ENCODE data around the gene CEP112.

The CEP112 gene

DNA sequence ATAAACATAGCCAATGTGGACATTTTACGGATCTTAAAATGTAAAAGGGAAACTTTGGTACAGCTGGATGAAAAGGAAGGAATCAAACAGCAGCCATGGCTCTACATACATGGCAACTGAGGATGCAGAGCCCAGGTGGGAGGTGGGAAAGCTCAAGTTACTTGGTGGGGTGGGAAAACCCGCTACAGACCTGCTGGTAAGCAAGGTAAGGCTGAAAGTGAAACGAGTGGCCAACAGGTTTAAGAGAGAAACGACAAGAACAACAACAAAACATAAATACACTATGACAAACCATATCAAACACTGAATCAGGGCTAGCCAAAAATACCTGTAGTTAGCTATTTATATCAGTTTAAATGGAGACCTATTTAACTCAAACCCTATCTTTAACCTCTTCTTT lies 185.3 kb downstream of the CEP112 start:
- no peaks in the 10 kb centered on the region for H3K36me3 ChIP-seq (ENCODE audit: control insufficient read depth, low read depth, low read length)
- H3K27ac ChIP-seq (ENCODE audit: low read length) = no peak overlapping the region

DNA sequence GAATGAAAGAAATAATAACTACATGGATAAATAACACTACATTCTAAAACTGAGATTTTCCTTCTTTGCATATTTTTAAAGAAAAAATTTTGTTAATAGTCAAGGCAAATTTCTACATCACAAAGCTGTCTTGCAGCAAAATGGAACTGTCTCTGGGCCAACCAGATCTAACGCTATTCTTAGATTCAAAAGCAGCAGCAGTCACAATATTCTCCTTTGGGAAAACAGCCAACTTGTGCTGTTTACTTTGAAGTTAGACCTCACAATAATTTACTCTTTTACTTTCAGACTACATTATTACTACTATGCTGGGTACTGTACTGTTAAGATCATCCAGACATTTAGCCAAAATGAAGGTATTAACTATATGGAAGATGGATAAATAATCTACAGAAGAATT lies 189.1 kb downstream of the CEP112 start:
- Histone ChIP-seq H3K9ac (ENCODE audit: low read length) (no peak overlapping the region), H3K9me3 (ENCODE audit: control insufficient read depth, low read depth, low read length) (no peaks in the 10 kb centered on the region), H3K36me3 (ENCODE audit: control insufficient read depth, low read depth, low read length) (no peaks in the 10 kb centered on the region), H3K4me1 (ENCODE audit: control insufficient read depth, low read depth, low read length) (no peaks in the 10 kb centered on the region), H3K27me3 (ENCODE audit: control insufficient read depth, insufficient read depth, low read length) (no peaks in the 10 kb centered on the region), H3K27ac (ENCODE audit: low read length) (no peak overlapping the region), H3K4me3 (ENCODE audit: low read length) (no peak overlapping the region)

More for the DNA sequence above, 185.3 kb downstream of the CEP112 start:
- Histone ChIP-seq H3K9ac (ENCODE audit: low read length) (no peak overlapping the region), H3K9me3 (ENCODE audit: control insufficient read depth, low read depth, low read length) (no peaks in the 10 kb centered on the region), H3K4me3 (ENCODE audit: low read length) (no peak overlapping the region), H3K27me3 (ENCODE audit: control insufficient read depth, insufficient read depth, low read length) (no peaks in the 10 kb centered on the region), H3K4me1 (ENCODE audit: control insufficient read depth, low read depth, low read length) (no peaks in the 10 kb centered on the region)

DNA sequence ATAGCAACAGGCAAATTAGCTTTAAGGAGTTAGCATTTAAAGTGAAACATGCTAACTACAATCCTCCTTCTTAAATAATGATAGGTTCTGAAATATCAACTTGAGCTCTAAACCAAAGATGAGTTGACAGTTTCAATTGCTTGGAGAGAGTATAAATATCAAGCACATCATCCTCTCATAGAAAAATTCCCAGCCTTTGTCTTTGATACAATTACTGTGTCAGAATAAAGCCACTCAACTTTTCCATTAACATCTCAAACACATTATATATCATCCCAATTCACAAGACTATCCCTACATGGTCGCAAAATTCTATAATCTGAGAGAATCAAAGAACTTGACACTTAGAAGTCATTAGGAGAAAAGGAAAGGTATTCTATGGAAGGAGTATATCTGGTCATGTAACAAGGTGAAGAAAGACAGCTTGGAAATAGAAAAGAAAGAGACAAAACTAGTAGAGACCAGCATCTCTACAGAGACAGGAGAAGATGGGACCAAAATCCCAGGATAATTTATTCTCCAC lies 189.8 kb downstream of the CEP112 start:
- Histone ChIP-seq H3K36me3 (ENCODE audit: control insufficient read depth, low read depth, low read length) (no peaks in the 10 kb centered on the region), H3K4me1 (ENCODE audit: control insufficient read depth, low read depth, low read length) (no peaks in the 10 kb centered on the region), H3K9ac (ENCODE audit: low read length) (no peak overlapping the region), H3K27me3 (ENCODE audit: control insufficient read depth, insufficient read depth, low read length) (no peaks in the 10 kb centered on the region), H3K9me3 (ENCODE audit: control insufficient read depth, low read depth, low read length) (no peaks in the 10 kb centered on the region), H3K27ac (ENCODE audit: low read length) (no peak overlapping the region), H3K4me3 (ENCODE audit: low read length) (no peak overlapping the region)

DNA sequence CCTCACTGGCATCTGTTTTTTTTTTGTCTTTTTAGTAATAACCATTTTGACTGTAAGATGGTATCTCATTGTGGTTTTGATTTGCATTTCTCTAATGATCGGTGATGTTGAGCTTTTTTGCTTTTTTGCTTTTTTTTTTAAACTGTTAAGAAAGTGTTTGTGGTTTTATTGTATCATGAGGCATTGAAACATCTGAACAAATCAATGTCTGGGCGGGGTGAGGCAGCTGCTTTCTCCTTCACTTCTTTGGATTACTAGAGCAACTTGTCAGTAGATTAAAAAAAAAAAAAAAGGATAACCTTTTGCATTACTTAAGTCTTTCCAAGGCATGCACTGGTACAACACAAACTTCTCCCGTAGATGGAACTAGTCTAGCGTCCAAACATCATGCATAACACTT lies 191.7 kb downstream of the CEP112 start:
- Histone ChIP-seq H3K27me3 (ENCODE audit: control insufficient read depth, insufficient read depth, low read length) (no peaks in the 10 kb centered on the region), H3K36me3 (ENCODE audit: control insufficient read depth, low read depth, low read length) (no peaks in the 10 kb centered on the region), H3K9me3 (ENCODE audit: control insufficient read depth, low read depth, low read length) (no peaks in the 10 kb centered on the region), H3K4me1 (ENCODE audit: control insufficient read depth, low read depth, low read length) (no peaks in the 10 kb centered on the region), H3K9ac (ENCODE audit: low read length) (no peak overlapping the region), H3K4me3 (ENCODE audit: low read length) (no peak overlapping the region), H3K27ac (ENCODE audit: low read length) (no peak overlapping the region)

DNA sequence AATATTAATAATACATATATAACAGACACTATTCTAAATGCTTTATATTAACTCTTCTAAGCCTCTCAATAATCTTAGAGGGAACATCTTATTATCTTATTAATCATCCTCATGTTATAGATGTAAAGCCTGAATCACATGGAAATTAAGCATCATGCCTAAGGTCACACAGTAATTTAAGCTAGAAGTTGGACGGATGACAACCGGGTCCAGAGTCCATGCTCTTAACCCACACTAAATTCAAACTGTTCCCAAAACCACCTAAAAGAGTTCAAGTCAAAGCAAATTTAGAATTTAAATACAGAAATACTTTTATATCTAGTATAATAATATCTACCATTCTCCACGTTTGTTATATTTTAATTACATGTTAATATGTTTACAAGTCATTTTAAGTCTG lies 193.3 kb downstream of the CEP112 start:
- Histone ChIP-seq H3K9me3 (ENCODE audit: control insufficient read depth, low read depth, low read length) (no peaks in the 10 kb centered on the region), H3K27ac (ENCODE audit: low read length) (no peak overlapping the region), H3K4me1 (ENCODE audit: control insufficient read depth, low read depth, low read length) (no peaks in the 10 kb centered on the region), H3K36me3 (ENCODE audit: control insufficient read depth, low read depth, low read length) (no peaks in the 10 kb centered on the region), H3K9ac (ENCODE audit: low read length) (no peak overlapping the region), H3K27me3 (ENCODE audit: control insufficient read depth, insufficient read depth, low read length) (no peaks in the 10 kb centered on the region), H3K4me3 (ENCODE audit: low read length) (no peak overlapping the region)

DNA sequence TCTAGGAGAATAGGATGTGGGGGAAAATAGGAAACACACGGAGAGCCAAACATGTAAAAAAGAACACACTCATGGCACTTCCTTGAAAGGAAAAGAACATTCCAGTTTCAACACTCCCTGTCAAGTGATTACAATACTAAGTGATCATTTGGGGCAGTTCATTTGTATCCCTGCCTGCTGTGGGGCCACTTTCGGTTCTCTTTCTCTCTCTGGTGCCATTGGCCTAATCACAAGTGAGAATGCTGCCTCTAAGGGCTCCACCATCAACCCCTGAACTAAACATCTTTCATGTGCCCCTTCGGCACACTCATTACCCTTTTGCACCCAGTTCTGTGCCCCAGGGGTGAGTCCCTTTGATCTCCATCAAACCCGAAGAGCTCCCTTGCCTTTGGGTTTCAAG lies 197.3 kb downstream of the CEP112 start:
- Histone ChIP-seq H3K9ac (ENCODE audit: low read length) (no peak overlapping the region), H3K36me3 (ENCODE audit: control insufficient read depth, low read depth, low read length) (no peaks in the 10 kb centered on the region), H3K9me3 (ENCODE audit: control insufficient read depth, low read depth, low read length) (no peaks in the 10 kb centered on the region), H3K4me3 (ENCODE audit: low read length) (no peak overlapping the region), H3K4me1 (ENCODE audit: control insufficient read depth, low read depth, low read length) (no peaks in the 10 kb centered on the region), H3K27me3 (ENCODE audit: control insufficient read depth, insufficient read depth, low read length) (no peaks in the 10 kb centered on the region), H3K27ac (ENCODE audit: low read length) (no peak overlapping the region)

DNA sequence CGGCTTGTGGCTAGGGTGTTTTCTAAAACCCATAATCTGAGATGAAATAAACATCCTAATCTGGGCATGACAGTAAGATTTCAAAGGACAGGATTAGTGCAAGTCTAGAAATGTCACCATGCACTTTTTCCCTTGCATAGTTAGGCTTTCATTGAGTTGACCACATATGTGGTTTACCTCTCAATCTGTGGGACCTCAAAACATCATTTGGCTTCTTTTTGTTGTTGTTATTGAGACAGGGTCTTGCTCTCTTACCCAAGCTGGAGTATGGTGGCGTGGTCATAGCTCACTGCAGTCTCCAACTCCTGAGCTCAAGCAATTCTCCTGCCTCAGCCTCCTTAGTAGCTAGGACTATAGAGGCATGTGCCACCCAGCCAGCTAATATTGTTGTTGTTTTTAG lies 197.8 kb downstream of the CEP112 start:
- Histone ChIP-seq H3K9me3 (ENCODE audit: control insufficient read depth, low read depth, low read length) (no peaks in the 10 kb centered on the region), H3K4me3 (ENCODE audit: low read length) (no peak overlapping the region), H3K9ac (ENCODE audit: low read length) (no peak overlapping the region), H3K4me1 (ENCODE audit: control insufficient read depth, low read depth, low read length) (no peaks in the 10 kb centered on the region), H3K36me3 (ENCODE audit: control insufficient read depth, low read depth, low read length) (no peaks in the 10 kb centered on the region), H3K27ac (ENCODE audit: low read length) (no peak overlapping the region), H3K27me3 (ENCODE audit: control insufficient read depth, insufficient read depth, low read length) (no peaks in the 10 kb centered on the region)

DNA sequence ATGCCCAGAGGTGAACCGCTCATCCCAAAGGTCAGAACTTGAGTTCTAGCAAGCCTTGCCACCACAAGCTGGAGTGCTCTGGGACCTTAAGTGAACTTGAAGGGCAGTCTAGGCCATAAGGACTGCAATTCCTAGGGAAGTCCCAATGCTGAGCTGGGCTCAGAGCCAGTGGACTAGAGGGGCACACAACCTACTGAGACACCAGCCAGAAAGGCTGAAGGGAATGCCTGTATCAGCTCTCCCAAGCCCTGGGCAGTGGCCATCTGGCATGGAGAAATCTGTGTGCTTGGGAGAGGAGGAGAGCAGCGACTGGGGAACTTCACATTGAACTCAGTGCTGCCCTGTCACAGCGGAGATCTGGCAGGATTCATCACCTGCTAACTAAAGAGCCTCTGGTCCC lies 201.3 kb downstream of the CEP112 start:
- H3K27ac ChIP-seq (ENCODE audit: low read length) = no peak overlapping the region
- no peaks in the 10 kb centered on the region for H3K4me1 ChIP-seq (ENCODE audit: control insufficient read depth, low read depth, low read length)
- H3K36me3 ChIP-seq (ENCODE audit: control insufficient read depth, low read depth, low read length) = no peaks in the 10 kb centered on the region
- no peaks in the 10 kb centered on the region for H3K9me3 ChIP-seq (ENCODE audit: control insufficient read depth, low read depth, low read length)
- no peak overlapping the region for H3K4me3 ChIP-seq (ENCODE audit: low read length)
- H3K27me3 ChIP-seq (ENCODE audit: control insufficient read depth, insufficient read depth, low read length) = no peaks in the 10 kb centered on the region
- no peak overlapping the region for H3K9ac ChIP-seq (ENCODE audit: low read length)

DNA sequence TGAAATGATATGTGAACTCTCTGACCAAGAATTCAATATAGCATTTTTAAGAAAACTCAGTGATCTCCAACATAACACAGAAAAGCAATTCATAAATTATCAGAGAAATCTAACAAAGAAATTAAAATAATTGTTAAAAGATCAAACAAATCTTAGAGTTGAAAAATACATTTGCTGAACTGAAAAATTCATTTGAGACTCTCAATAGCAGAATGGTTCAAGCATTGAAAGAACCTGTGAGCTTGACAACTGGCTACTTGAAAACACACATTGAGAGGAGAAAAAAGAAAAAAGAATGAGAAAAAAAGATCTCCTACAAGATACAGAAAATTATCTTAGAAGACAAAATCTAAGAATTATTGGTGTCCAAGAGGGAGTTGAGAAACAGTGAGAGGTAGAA lies 203.5 kb downstream of the CEP112 start:
- H3K4me1 ChIP-seq (ENCODE audit: control insufficient read depth, low read depth, low read length) = no peaks in the 10 kb centered on the region
- H3K27ac ChIP-seq (ENCODE audit: low read length) = no peak overlapping the region
- H3K4me3 ChIP-seq (ENCODE audit: low read length) = no peak overlapping the region
- H3K9me3 ChIP-seq (ENCODE audit: control insufficient read depth, low read depth, low read length) = no peaks in the 10 kb centered on the region
- no peaks in the 10 kb centered on the region for H3K36me3 ChIP-seq (ENCODE audit: control insufficient read depth, low read depth, low read length)
- no peak overlapping the region for H3K9ac ChIP-seq (ENCODE audit: low read length)
- no peaks in the 10 kb centered on the region for H3K27me3 ChIP-seq (ENCODE audit: control insufficient read depth, insufficient read depth, low read length)

DNA sequence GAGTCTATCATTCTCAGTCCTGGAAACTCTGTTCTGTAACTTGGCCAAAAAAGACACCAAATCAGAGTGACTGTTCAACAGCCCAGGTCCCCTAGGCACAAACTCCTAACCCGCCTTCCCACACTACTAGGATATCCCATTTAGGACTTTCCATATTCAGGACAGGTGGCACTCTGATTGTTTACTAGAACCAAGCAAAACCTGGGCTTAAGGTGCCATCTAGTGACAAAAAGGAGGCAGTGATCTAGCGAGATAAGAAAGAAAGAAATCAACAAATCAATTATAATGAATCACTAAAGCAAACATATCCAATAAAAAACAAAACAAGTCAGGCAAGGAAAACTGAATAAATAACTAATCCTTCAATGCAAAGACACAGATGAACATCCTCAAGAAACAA lies 203.9 kb downstream of the CEP112 start:
- Histone ChIP-seq H3K27me3 (ENCODE audit: control insufficient read depth, insufficient read depth, low read length) (no peaks in the 10 kb centered on the region), H3K4me1 (ENCODE audit: control insufficient read depth, low read depth, low read length) (no peaks in the 10 kb centered on the region), H3K4me3 (ENCODE audit: low read length) (no peak overlapping the region), H3K9ac (ENCODE audit: low read length) (no peak overlapping the region), H3K9me3 (ENCODE audit: control insufficient read depth, low read depth, low read length) (no peaks in the 10 kb centered on the region), H3K27ac (ENCODE audit: low read length) (no peak overlapping the region), H3K36me3 (ENCODE audit: control insufficient read depth, low read depth, low read length) (no peaks in the 10 kb centered on the region)

DNA sequence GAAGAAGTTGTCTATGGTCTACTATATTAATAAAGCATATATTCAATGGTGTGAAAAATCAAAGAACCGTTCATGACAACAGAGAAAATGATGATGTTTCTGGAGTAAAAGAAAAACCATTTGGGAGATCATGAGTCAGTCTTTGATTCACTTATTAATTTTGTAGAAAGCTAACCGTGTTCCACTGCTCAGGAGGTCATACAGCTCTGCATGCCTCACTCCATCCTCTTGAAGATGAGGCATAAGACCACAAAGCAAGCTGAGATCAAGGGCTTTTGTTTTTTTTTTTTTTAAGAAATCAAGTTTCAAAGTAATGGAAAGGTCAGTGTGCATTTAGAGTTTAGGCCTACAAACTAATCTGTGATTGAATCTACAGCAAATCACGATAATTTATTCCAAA lies 206.4 kb downstream of the CEP112 start:
- no peak overlapping the region for H3K9ac ChIP-seq (ENCODE audit: low read length)
- H3K4me1 ChIP-seq (ENCODE audit: control insufficient read depth, low read depth, low read length) = no peaks in the 10 kb centered on the region
- no peak overlapping the region for H3K27ac ChIP-seq (ENCODE audit: low read length)
- no peak overlapping the region for H3K4me3 ChIP-seq (ENCODE audit: low read length)
- H3K36me3 ChIP-seq (ENCODE audit: control insufficient read depth, low read depth, low read length) = no peaks in the 10 kb centered on the region
- H3K9me3 ChIP-seq (ENCODE audit: control insufficient read depth, low read depth, low read length) = no peaks in the 10 kb centered on the region
- H3K27me3 ChIP-seq (ENCODE audit: control insufficient read depth, insufficient read depth, low read length) = no peaks in the 10 kb centered on the region

DNA sequence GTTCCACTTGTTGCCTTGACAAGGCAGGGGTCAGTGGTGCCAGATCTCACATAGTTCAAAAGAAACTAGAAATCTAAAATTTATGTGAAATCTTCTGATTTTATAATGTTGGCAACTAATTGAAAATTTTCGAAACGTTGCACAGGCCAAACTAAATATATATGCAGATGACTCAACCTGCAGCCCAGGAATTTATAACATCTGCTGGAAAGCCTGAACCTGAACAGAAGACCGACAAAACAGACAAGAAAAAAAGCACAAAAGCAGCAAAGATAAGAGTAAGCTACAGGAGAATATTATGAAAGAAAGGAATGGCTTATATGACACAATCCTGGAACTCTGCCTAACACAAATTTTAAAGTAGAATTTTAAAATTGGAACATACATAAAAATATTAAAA lies 207.6 kb downstream of the CEP112 start:
- no peaks in the 10 kb centered on the region for H3K27me3 ChIP-seq (ENCODE audit: control insufficient read depth, insufficient read depth, low read length)
- H3K36me3 ChIP-seq (ENCODE audit: control insufficient read depth, low read depth, low read length) = no peaks in the 10 kb centered on the region
- no peaks in the 10 kb centered on the region for H3K9me3 ChIP-seq (ENCODE audit: control insufficient read depth, low read depth, low read length)
- H3K27ac ChIP-seq (ENCODE audit: low read length) = no peak overlapping the region
- H3K4me1 ChIP-seq (ENCODE audit: control insufficient read depth, low read depth, low read length) = no peaks in the 10 kb centered on the region
- H3K9ac ChIP-seq (ENCODE audit: low read length) = no peak overlapping the region
- no peak overlapping the region for H3K4me3 ChIP-seq (ENCODE audit: low read length)

Measured in iPS-18a (cell line).